GM12864 (cell line): Measurements from ENCODE around the gene NKAIN4.
"Not testable (repeated sequence)": the region's sequence is repeated elsewhere in the genome, so short reads cannot be mapped to it uniquely, and the experiment has no call there.

Source experiments
- DNase-seq: peaks from one replicate; pipeline ENCODE4 v3.0.0-alpha.2; 2011; ENCODE audit warnings: low read depth
- H3K4me3 ChIP-seq: 2 replicates; pipeline ENCODE4 v1.5.1; 2011; ENCODE audit warnings: mild to moderate bottlenecking, low read depth, low read length, control low read depth
- TF ChIP-seq, protein P1 (sequence below): IDR thresholded peaks from 2 replicates; pipeline ENCODE4 v1.5.1; 2011; ENCODE audit warnings: low read depth, mild to moderate bottlenecking, moderate library complexity, low read length, control low read depth, inconsistent platforms; ENCODE audit errors: missing control alignments

Gene NKAIN4

DNA sequence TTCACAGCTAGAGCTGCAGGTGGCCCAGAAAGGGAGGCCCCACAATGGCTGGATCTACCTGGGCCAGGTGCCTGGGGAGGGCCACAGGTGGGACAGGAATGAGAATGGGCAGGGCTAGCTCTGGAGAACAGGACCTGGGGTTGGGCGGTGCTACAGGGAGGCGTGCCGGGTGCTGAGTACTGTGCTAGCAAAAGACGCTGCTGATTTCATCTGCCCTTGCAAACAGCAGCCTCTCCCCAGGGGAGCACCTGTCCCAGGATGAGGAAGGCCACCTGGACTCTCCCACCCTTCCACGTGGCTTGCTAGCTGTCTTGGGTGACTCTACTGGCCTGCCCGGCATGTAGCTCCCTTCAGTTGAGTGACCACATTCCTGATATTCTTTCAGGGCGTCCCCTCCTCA lies 31.7 kb downstream of the NKAIN4 start:
- no peak overlapping the region for H3K4me3 ChIP-seq
- no peak for DNase-seq
- TF ChIP-seq, protein P1, sequence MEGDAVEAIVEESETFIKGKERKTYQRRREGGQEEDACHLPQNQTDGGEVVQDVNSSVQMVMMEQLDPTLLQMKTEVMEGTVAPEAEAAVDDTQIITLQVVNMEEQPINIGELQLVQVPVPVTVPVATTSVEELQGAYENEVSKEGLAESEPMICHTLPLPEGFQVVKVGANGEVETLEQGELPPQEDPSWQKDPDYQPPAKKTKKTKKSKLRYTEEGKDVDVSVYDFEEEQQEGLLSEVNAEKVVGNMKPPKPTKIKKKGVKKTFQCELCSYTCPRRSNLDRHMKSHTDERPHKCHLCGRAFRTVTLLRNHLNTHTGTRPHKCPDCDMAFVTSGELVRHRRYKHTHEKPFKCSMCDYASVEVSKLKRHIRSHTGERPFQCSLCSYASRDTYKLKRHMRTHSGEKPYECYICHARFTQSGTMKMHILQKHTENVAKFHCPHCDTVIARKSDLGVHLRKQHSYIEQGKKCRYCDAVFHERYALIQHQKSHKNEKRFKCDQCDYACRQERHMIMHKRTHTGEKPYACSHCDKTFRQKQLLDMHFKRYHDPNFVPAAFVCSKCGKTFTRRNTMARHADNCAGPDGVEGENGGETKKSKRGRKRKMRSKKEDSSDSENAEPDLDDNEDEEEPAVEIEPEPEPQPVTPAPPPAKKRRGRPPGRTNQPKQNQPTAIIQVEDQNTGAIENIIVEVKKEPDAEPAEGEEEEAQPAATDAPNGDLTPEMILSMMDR = no peak

- H3K4me3 ChIP-seq, DNase-seq: not testable (repeated sequence)
These were observed 32.7 kb downstream of the NKAIN4 start for GRCh38 chr20:63221400-63222053.

DNA sequence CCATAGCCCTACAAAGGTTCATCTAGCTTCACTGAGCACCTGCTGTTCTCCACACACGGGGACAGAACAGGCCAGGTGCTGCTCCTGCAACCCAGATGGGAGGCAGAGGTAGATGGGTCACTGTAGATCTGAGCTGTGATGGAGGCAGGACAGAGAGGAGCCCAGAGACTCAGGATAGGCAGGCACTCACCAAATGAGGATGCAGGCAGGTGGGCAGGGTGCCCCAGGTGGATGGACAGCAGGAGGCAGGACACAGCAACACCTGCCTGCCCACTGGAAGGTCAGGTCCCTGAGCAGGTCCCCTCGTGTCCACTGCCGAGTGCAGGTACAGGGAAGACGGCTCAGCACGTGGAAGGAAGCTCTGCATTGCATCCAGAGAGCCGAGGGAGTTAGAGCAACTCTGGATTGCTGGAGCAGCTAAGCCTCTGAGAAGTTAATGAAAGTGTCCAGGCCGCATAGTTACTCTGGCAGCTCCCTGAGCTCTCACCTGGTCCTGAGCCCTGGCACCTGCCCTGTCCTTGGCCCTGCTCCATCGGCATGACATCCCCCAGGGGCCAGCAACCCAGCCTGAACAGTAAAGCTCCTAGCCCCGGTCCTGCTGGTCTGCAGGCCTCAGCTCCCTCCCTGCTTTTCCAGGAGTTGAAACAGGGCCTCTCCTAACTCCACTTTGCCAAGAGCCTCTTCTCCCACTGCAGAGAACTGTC lies 33.4 kb downstream of the NKAIN4 start:
- no peak for DNase-seq
- TF ChIP-seq, protein P1 = no peak
- H3K4me3 ChIP-seq = no peak overlapping the region

GRCh38 chr20:63219866-63220521 lies 34.3 kb downstream of the NKAIN4 start:
- no peak overlapping the region for H3K4me3 ChIP-seq
- DNase-seq = no peak
- TF ChIP-seq, protein P1 = no peak

DNA sequence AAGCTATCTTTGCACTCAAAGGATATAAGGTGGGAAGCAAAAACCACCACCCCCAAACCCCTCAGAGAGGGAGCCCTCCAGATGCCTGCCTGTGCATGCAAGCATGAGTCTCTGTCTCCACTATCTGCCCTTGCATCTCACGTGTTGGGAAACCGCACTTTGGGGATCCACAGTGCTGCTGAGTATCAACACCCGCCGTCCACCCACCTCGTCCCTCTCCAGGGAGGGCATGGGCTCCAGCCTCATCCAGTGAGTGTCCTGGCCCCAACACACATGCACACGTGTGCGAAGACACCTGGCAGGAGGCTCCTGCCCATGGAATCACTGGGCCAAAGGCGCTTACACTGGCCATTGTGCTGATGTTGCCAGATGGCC lies 34.8 kb downstream of the NKAIN4 start:
- no peak overlapping the region for H3K4me3 ChIP-seq
- no peak for DNase-seq
- TF ChIP-seq, protein P1 = no peak

DNA sequence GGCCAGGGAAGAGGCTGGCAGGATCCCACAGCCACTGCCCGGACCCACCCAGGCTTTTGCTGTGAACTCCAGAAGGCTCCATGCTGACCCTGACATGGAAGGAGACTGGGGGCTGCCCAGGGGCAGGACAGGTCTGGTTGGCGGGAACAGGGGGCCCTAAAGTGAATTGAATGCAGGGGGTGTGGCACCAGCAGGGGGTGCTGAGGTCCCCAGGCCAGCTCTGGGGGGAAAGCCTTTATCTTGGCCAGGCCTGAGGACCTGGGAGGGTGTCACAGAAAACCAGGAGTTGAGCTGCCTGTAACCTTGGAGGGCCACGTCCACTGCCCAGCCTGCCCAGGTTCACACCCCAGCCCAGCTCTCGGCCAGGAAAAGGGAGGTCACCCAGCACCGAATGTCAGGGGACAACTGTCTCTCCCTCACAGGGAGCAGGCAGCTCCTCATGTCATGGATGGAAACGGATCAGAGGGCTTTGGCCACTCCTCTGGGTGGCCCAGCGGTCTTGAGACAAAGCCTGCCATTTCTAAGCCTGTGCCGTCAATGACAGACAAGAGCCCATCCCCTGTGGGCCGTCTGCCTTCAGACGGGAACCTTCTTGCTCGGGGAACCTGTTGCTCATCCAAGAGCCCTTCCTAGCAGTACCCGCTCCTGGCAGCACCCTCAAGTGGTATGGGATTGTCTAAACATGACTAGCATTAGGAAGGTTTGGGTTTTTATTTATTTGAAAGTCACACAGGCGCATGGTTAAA lies 35.4 kb downstream of the NKAIN4 start:
- TF ChIP-seq, protein P1 = peak; percentile 13
- no peak for DNase-seq
- H3K4me3 ChIP-seq = no peak overlapping the region

- DNase-seq = no peak
- TF ChIP-seq, protein P1 = no peak
- H3K4me3 ChIP-seq = no peak overlapping the region
These were observed 36.6 kb downstream of the NKAIN4 start for GRCh38 chr20:63217706-63218105.
